HG03060 (cell line): ENCODE results near the gene BHMT.
"Not testable (repeated sequence)": the region's sequence is repeated elsewhere in the genome, so short reads cannot be mapped to it uniquely, and the experiment has no call there.

Source experiments
- ATAC-seq: cut with Tn5 transposase; IDR thresholded peaks from one replicate; pipeline ENCODE4 v1.9.1; 2021; ENCODE audit warnings: low read depth, moderate number of reproducible peaks; ENCODE audit not compliant: unreplicated experiment

BHMT gene

GRCh38 chr5:79171635-79172245, 60.1 kb downstream of the BHMT start:
- no peak for ATAC-seq

GRCh38 chr5:79172269-79172668, 60.7 kb downstream of the BHMT start:
- no peak for ATAC-seq

GRCh38 chr5:79173626-79174025, 62.0 kb downstream of the BHMT start:
- no peak for ATAC-seq

GRCh38 chr5:79180449-79180848, 68.8 kb downstream of the BHMT start:
- not testable (repeated sequence) for ATAC-seq

- no peak for ATAC-seq
These were observed 69.9 kb downstream of the BHMT start for GRCh38 chr5:79181419-79182022.
